Liver (tissue), 9 donors: Measurements from ENCODE around the gene OR51B6. TPM values are rescaled to one million over a fixed set of nuclear protein-coding genes. Genes with fewer than 3 reads are reported as not detected.
"Not testable (repeated sequence)": the region's sequence is repeated elsewhere in the genome, so short reads cannot be mapped to it uniquely, and the experiment has no call there.

Experiments
- DNase-seq: peaks from one replicate; pipeline ENCODE4 v3.0.0-alpha.2; 2017; ENCODE audit warnings: low spot score
- H3K27ac ChIP-seq, 2 donors: one replicate each; pipeline ENCODE4 v1.7.0; 2013; ENCODE audit warnings: inconsistent platforms in 2 of 2, low read length in 2 of 2, control low read depth in 1 of 2, low read depth in 1 of 2, mild to moderate bottlenecking in 1 of 2
- H3K27me3 ChIP-seq, 4 donors: one replicate each; pipeline versions ENCODE4 v1.6.1 to v1.7.0; 2013; ENCODE audit warnings: low read length in 3 of 4, inconsistent platforms in 1 of 4, mild to moderate bottlenecking in 1 of 4, moderate library complexity in 1 of 4; ENCODE audit not compliant: control insufficient read depth in 4 of 4, insufficient read depth in 4 of 4
- H3K36me3 ChIP-seq, 4 donors: one replicate each; pipeline versions ENCODE4 v1.6.1 to v1.7.0; 2013; ENCODE audit warnings: low read length in 3 of 4, mild to moderate bottlenecking in 3 of 4, low read depth in 1 of 4, moderate library complexity in 1 of 4; ENCODE audit not compliant: control insufficient read depth in 4 of 4, insufficient read depth in 3 of 4
- H3K4me1 ChIP-seq, 4 donors: one replicate each; pipeline versions ENCODE4 v1.6.1 to v1.7.0; 2013; ENCODE audit warnings: low read length in 3 of 4, mild to moderate bottlenecking in 3 of 4, moderate library complexity in 1 of 4; ENCODE audit not compliant: control insufficient read depth in 4 of 4, insufficient read depth in 4 of 4
- H3K4me3 ChIP-seq, 3 donors: one replicate each; pipeline versions ENCODE4 v1.6.1 to v1.7.0; 2013; ENCODE audit warnings: low read length in 3 of 3, control low read depth in 1 of 3, low read depth in 1 of 3, mild to moderate bottlenecking in 1 of 3
- H3K9ac ChIP-seq, 2 donors: one replicate each; pipeline ENCODE4 v1.7.0; 2013; ENCODE audit warnings: low read length in 2 of 2, mild to moderate bottlenecking in 2 of 2, moderate library complexity in 2 of 2, control low read depth in 1 of 2, low read depth in 1 of 2
- H3K9me3 ChIP-seq, 4 donors: one replicate each; pipeline versions ENCODE4 v1.6.1 to v1.7.0; 2013; ENCODE audit warnings: low read length in 3 of 4; ENCODE audit not compliant: control insufficient read depth in 4 of 4
- ATF3 ChIP-seq: IDR thresholded peaks from 2 replicates; pipeline ENCODE4 v1.6.1; 2016; ENCODE audit warnings: antibody characterized with exemption
- EGR1 ChIP-seq, 2 donors: IDR thresholded peaks; 2 replicates each; pipeline ENCODE4 v1.6.1; 2016 to 2018; ENCODE audit warnings: antibody characterized with exemption in 2 of 2, low read depth in 2 of 2
- FOXA1 ChIP-seq: IDR thresholded peaks from 2 replicates; pipeline ENCODE4 v1.6.1; 2016; ENCODE audit warnings: antibody characterized with exemption
- FOXA2 ChIP-seq: IDR thresholded peaks from 2 replicates; pipeline ENCODE4 v1.6.1; 2016; ENCODE audit warnings: antibody characterized with exemption
- GABPA ChIP-seq, 2 donors: IDR thresholded peaks in 1 of 2; conservative IDR thresholded peaks in 1 of 2; 2 replicates each; pipeline ENCODE4 v1.6.1; 2016; ENCODE audit warnings: antibody characterized with exemption in 2 of 2, mild to moderate bottlenecking in 1 of 2, moderate library complexity in 1 of 2
- HNF4G ChIP-seq: IDR thresholded peaks from 2 replicates; pipeline ENCODE4 v1.6.1; 2016; ENCODE audit warnings: antibody characterized with exemption
- JUND ChIP-seq, 2 donors: IDR thresholded peaks; 2 replicates each; pipeline ENCODE4 v1.6.1; 2016; ENCODE audit warnings: antibody characterized with exemption in 2 of 2
- MAX ChIP-seq: IDR thresholded peaks from 2 replicates; pipeline ENCODE4 v1.6.1; 2016; ENCODE audit warnings: antibody characterized with exemption
- NR2F2 ChIP-seq: IDR thresholded peaks from 2 replicates; pipeline ENCODE4 v1.6.1; 2016; ENCODE audit warnings: antibody characterized with exemption
- RAD21 ChIP-seq, 2 donors: IDR thresholded peaks; 2 replicates each; pipeline ENCODE4 v1.6.1; 2016; ENCODE audit warnings: antibody characterized with exemption in 2 of 2, mild to moderate bottlenecking in 2 of 2
- RXRA ChIP-seq, 2 donors: IDR thresholded peaks; 2 replicates each; pipeline ENCODE4 v1.6.1; 2017 to 2018; ENCODE audit warnings: antibody characterized with exemption in 2 of 2, mild to moderate bottlenecking in 1 of 2
- SP1 ChIP-seq: IDR thresholded peaks from 2 replicates; pipeline ENCODE4 v1.6.1; 2018; ENCODE audit warnings: antibody characterized with exemption, mild to moderate bottlenecking
- TAF1 ChIP-seq: conservative IDR thresholded peaks from 2 replicates; pipeline ENCODE4 v1.6.1; 2016; ENCODE audit warnings: antibody characterized with exemption, mild to moderate bottlenecking
- YY1 ChIP-seq: IDR thresholded peaks from 2 replicates; pipeline ENCODE4 v1.6.1; 2016; ENCODE audit warnings: antibody characterized with exemption, mild to moderate bottlenecking
- WGBS: extraction: QIAGEN DNeasy Blood & Tissue Kit; methylation state at CpG from one replicate; pipeline ENCODE4 v1.1.7; 2013; 5-methylcytosine and 5-hydroxymethylcytosine counted together
- polyA plus RNA-seq, 2 donors: library from polyadenylated mRNA; stranded (reverse) in 1 of 2; unstranded in 1 of 2; fragments of 200-250 nt in 1 of 2; fragments of >200 nt in 1 of 2; fragmentation: Nextera tagmentation in 1 of 2; extraction: Ambion mirVana in 1 of 2; gene quantifications; one replicate each; pipeline versions ENCODE4 v1.2.1 to v1.2.3, GENCODE V29; 2013 to 2015
- total RNA-seq, 2 donors: library from RNA; depleted of rRNA; stranded (reverse); fragments of >200 nt; gene quantifications; one replicate each; pipeline ENCODE4 v1.2.3, GENCODE V29; 2014
- TF ChIP-seq, protein P1 (sequence below): fragments of 150-350 bp; IDR thresholded peaks from 2 replicates; pipeline ENCODE4 v1.5.1; 2017; ENCODE audit warnings: improper control_type of control experiment, low read depth, low read length; ENCODE audit not compliant: missing input control
- TF ChIP-seq, protein P2 (sequence below): IDR thresholded peaks from 2 replicates; pipeline ENCODE4 v1.6.1; 2016; ENCODE audit warnings: antibody characterized with exemption
- TF ChIP-seq, protein P3 (sequence below): IDR thresholded peaks from 2 replicates; pipeline ENCODE4 v1.6.1; 2016; ENCODE audit warnings: antibody characterized with exemption, mild to moderate bottlenecking
- donor health status: healthy.
- donor health status: healthy.
- donor health status: healthy.
- donor health status: healthy.
- donor health status: healthy.

The OR51B6 gene
- total and polyA plus RNA-seq, 4 donors: not detected

- H3K4me1 ChIP-seq: no peaks in the 10 kb centered on the region
- H3K9me3 ChIP-seq: no peaks in the 10 kb centered on the region
- no peak overlapping the region for H3K9ac ChIP-seq
- WGBS: 97% methylated on average over 1 of the region's 1 CpG
- no peak overlapping the region for H3K4me3 ChIP-seq
- peaks cover 0 to 3% (median 0%) of the 10 kb centered on the region in 4 donors for H3K27me3 ChIP-seq
- TF ChIP-seq RAD21 (IDR thresholded peaks at IDR 0.05) (no peak), TAF1 (no peak), EGR1 (IDR thresholded peaks at IDR 0.05; ENCODE audit: low read depth in 2 of 2) (no peak), FOXA1 (no peak), HNF4G (no peak), JUND (IDR thresholded peaks at IDR 0.05) (no peak), RXRA (IDR thresholded peaks at IDR 0.05) (no peak), SP1 (no peak), GABPA (IDR thresholded peaks at IDR 0.05 in 1 of 2, conservative IDR thresholded peaks at IDR 0.05 in 1 of 2) (no peak), NR2F2 (no peak), YY1 (no peak)
- TF ChIP-seq, protein P1, sequence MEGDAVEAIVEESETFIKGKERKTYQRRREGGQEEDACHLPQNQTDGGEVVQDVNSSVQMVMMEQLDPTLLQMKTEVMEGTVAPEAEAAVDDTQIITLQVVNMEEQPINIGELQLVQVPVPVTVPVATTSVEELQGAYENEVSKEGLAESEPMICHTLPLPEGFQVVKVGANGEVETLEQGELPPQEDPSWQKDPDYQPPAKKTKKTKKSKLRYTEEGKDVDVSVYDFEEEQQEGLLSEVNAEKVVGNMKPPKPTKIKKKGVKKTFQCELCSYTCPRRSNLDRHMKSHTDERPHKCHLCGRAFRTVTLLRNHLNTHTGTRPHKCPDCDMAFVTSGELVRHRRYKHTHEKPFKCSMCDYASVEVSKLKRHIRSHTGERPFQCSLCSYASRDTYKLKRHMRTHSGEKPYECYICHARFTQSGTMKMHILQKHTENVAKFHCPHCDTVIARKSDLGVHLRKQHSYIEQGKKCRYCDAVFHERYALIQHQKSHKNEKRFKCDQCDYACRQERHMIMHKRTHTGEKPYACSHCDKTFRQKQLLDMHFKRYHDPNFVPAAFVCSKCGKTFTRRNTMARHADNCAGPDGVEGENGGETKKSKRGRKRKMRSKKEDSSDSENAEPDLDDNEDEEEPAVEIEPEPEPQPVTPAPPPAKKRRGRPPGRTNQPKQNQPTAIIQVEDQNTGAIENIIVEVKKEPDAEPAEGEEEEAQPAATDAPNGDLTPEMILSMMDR: no peak
- H3K27ac ChIP-seq: no peak overlapping the region
- no peak for DNase-seq
- no peaks in the 10 kb centered on the region for H3K36me3 ChIP-seq
These were observed 40.9 kb upstream of the OR51B6 start for GRCh38 chr11:5310423-5310822.

GRCh38 chr11:5313326-5314023 lies 37.8 kb upstream of the OR51B6 start:
- H3K27me3 ChIP-seq, DNase-seq, H3K27ac ChIP-seq, H3K4me3 ChIP-seq, H3K9me3 ChIP-seq, H3K9ac ChIP-seq, H3K4me1 ChIP-seq, H3K36me3 ChIP-seq: not testable (repeated sequence)
- 73% methylated on average over 3 of the region's 3 CpGs for WGBS

GRCh38 chr11:5317292-5317691 lies 34.0 kb upstream of the OR51B6 start:
- Histone ChIP-seq H3K4me3 (no peak overlapping the region), H3K27ac (no peak overlapping the region), H3K36me3 (no peaks in the 10 kb centered on the region), H3K9ac (no peak overlapping the region), H3K4me1 (no peaks in the 10 kb centered on the region), H3K27me3 (peaks cover 0 to 3% (median 0%) of the 10 kb centered on the region in 4 donors), H3K9me3 (no peaks in the 10 kb centered on the region)
- WGBS: 50% methylated on average over 5 of the region's 5 CpGs
- DNase-seq: no peak
- TF ChIP-seq MAX: no peak
- TF ChIP-seq TAF1: no peak
- TF ChIP-seq, protein P2, sequence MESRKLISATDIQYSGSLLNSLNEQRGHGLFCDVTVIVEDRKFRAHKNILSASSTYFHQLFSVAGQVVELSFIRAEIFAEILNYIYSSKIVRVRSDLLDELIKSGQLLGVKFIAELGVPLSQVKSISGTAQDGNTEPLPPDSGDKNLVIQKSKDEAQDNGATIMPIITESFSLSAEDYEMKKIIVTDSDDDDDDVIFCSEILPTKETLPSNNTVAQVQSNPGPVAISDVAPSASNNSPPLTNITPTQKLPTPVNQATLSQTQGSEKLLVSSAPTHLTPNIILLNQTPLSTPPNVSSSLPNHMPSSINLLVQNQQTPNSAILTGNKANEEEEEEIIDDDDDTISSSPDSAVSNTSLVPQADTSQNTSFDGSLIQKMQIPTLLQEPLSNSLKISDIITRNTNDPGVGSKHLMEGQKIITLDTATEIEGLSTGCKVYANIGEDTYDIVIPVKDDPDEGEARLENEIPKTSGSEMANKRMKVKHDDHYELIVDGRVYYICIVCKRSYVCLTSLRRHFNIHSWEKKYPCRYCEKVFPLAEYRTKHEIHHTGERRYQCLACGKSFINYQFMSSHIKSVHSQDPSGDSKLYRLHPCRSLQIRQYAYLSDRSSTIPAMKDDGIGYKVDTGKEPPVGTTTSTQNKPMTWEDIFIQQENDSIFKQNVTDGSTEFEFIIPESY: no peak
- no peak for TF ChIP-seq FOXA1
- TF ChIP-seq, protein P1: no peak
- TF ChIP-seq FOXA2: no peak
- TF ChIP-seq GABPA (IDR thresholded peaks at IDR 0.05 in 1 of 2, conservative IDR thresholded peaks at IDR 0.05 in 1 of 2): no peak
- no peak for TF ChIP-seq EGR1 (IDR thresholded peaks at IDR 0.05; ENCODE audit: low read depth in 2 of 2)
- no peak for TF ChIP-seq SP1
- TF ChIP-seq JUND (IDR thresholded peaks at IDR 0.05): no peak
- TF ChIP-seq, protein P3, sequence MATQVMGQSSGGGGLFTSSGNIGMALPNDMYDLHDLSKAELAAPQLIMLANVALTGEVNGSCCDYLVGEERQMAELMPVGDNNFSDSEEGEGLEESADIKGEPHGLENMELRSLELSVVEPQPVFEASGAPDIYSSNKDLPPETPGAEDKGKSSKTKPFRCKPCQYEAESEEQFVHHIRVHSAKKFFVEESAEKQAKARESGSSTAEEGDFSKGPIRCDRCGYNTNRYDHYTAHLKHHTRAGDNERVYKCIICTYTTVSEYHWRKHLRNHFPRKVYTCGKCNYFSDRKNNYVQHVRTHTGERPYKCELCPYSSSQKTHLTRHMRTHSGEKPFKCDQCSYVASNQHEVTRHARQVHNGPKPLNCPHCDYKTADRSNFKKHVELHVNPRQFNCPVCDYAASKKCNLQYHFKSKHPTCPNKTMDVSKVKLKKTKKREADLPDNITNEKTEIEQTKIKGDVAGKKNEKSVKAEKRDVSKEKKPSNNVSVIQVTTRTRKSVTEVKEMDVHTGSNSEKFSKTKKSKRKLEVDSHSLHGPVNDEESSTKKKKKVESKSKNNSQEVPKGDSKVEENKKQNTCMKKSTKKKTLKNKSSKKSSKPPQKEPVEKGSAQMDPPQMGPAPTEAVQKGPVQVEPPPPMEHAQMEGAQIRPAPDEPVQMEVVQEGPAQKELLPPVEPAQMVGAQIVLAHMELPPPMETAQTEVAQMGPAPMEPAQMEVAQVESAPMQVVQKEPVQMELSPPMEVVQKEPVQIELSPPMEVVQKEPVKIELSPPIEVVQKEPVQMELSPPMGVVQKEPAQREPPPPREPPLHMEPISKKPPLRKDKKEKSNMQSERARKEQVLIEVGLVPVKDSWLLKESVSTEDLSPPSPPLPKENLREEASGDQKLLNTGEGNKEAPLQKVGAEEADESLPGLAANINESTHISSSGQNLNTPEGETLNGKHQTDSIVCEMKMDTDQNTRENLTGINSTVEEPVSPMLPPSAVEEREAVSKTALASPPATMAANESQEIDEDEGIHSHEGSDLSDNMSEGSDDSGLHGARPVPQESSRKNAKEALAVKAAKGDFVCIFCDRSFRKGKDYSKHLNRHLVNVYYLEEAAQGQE: no peak
- no peak for TF ChIP-seq HNF4G
- TF ChIP-seq RXRA (IDR thresholded peaks at IDR 0.05): no peak
- no peak for TF ChIP-seq YY1
- TF ChIP-seq ATF3: no peak
